Suprapubic skin (tissue), 3 donors: ENCODE measurements around the gene NCKAP5.

Source experiments
- CTCF ChIP-seq, 2 donors: fragments of 200-600 bp in 1 of 2; fragments of 450-650 bp in 1 of 2; sonication (generic) in 1 of 2; IDR thresholded peaks; one replicate each; pipeline ENCODE4 v1.5.1; 2016 to 2019; ENCODE audit warnings: antibody characterized with exemption in 2 of 2, mild to moderate bottlenecking in 1 of 2, moderate library complexity in 1 of 2
- EP300 ChIP-seq: sonication (generic); formaldehyde crosslinking; IDR thresholded peaks from one replicate; pipeline ENCODE4 v1.6.1; 2017; ENCODE audit warnings: antibody characterized with exemption
- POLR2A ChIP-seq, 2 donors: fragments of 450-650 bp; IDR thresholded peaks; one replicate each; pipeline ENCODE4 v1.6.1; 2017; ENCODE audit warnings: antibody characterized with exemption in 2 of 2, mild to moderate bottlenecking in 2 of 2, moderate library complexity in 2 of 2

GRCh38 chr2:132860220-132860619 is 708.0 kb downstream of the NCKAP5 start:
- TF ChIP-seq CTCF (IDR thresholded peaks at IDR 0.05) (no peak), POLR2A (IDR thresholded peaks at IDR 0.05) (no peak), EP300 (no peak)
